SW480 (cell line): ENCODE measurements around the gene MT1H.
A peak's percentile ranks its signal among the peaks of the same experiment; 100 is the strongest.
"Not testable (repeated sequence)": the region's sequence is repeated elsewhere in the genome, so short reads cannot be mapped to it uniquely, and the experiment has no call there.

Source experiments
- DNase-seq: peaks from one replicate; pipeline ENCODE4 v3.0.0-alpha.2; 2016; ENCODE audit warnings: low spot score

Gene MT1H

DNA sequence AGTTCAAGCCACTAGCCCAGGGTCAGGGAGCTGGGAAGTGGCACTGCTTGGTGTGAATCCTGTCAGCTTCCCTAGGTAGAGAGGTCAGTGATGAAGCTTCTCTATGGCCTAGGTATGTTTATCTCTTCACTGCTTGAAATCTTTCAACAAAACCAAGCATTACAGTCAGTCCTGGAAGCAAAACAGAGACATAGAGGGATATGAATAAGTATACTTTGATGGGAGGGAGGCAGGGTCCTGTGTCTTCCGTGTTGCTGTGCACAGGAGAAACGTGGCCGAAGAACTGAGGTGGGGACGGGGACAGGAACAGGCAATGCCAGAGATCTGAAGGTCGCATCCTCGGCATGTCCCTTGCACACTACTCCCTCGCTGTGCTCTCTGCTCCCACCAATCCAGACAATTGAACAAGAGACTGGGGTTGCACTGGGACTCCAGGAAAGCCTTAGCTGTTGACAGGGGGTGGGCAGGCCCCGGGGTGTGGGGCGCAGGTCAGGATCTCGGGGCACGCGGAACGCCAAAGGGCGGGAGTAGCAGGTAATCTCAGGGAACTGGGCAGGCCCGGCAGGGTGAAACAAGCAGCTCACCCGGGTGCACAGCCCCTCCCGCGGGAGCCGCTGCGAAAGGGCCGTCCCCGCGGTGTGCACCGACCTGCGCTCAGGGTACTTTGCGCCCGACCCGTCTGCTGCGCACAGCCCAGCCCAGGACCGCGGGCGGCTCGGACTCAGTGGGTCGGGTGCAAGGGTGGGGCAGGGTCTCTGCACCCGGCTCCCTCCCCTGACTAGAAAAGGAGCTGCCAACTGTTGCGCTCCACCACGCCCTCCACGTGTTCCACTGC is at the start of gene MT1H:
MT1H (plus strand) TSS at position 810 of the 835 bp plus-strand sequence. CDS start 71 bp downstream, outside the sequence.
- no peak for DNase-seq

DNA sequence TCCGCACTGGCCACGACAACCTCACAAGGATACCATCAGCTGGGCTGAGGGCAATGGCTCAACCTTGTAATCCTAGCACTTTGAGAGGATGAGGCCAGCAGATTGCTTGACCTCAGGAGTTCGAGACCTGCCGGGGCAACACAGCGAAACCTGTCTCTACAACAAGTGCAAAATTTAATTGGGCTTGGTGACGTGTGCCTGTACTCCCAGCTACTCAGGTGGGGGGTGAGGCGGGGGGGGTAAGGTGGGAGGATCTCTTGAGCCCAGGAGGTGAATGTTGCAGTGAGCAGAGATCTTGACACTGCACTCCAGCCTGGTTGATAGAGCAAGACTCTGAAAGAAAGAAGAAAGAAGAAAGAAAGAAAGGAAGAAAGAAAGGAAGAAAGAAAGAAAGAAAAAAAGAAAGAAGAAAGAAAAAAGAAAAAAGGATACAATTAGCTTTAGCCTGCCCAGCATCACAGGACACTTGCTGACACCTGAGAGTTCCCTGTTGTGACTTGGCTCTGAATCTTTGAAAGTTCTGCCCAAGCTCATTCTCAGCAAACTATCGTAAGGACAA is 49.2 kb upstream of the MT1H start:
- no peak for DNase-seq

DNA sequence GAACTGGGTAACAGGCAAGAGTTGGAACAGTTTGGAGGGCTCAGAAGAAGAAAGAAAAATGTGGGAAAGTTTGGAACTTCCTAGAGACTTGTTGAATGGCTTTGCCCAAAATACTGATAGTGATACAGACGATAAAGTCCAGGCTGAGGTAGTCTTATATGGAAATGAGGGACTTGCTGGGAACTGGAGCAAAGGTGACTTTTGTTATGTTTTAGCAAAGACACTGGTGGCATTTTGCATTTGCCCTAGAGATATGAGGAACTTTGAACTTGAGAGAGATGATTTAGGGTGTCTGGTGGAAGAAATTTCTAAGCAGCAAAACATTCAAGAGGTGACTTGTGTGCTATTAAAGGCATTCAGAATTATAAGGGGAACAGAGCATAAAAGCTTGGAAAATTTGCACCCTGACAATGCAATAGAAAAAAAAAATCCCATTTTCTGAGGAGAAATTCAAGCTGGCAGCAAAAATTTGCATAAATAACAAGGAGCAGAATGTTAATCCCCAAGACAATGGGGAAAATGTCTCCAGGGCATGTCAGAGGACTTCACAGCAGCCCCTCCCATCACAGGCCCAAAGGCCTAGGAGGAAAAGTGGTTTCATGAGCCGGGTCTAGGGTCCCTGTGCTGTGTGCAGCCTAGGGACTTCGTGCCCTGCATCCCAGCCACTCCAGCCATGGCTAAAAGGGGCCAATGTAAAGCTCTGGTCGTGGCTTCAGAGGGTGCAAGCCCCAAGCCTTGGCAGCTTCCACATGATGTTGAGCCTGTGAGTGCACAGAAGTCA is 47.8 kb upstream of the MT1H start:
- not testable (repeated sequence) for DNase-seq

DNA sequence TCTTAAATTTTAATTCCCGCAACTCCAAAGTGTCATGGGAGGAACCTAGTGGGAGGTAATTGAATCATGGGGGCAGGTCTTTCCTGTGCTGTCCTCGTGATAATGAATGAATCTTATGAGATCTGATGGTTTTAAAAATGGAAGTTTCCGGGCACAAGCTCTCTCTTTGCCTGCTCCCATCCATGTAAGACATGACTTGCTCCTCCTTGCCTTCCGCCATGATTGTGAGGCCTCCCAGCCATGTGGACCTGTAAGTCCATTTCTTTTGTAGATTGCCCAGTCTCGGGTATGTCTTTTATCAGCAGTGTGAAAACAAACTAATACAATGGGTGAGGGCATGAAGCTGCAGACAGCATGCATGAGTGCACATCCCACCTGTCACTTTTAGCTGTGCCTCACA is 46.4 kb upstream of the MT1H start:
- DNase-seq: not testable (repeated sequence)

DNA sequence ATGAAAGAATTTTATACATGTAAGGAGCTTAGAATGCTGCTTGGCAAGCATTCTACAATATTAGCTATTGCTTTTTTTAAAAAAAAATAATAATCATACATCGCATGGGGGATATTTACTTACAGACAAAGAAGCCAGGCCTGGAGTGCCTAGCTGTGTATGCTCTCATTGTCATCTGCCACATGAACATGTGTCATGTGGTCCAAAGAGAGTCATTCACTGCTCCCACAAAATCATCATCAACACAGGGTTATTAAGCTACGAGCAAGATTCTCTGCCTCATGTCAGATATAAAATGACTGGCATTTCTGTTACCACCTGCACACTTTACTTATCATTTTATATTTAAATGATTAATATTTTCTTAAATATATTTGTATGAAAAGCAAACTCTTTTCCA is 46.0 kb upstream of the MT1H start:
- no peak for DNase-seq

DNA sequence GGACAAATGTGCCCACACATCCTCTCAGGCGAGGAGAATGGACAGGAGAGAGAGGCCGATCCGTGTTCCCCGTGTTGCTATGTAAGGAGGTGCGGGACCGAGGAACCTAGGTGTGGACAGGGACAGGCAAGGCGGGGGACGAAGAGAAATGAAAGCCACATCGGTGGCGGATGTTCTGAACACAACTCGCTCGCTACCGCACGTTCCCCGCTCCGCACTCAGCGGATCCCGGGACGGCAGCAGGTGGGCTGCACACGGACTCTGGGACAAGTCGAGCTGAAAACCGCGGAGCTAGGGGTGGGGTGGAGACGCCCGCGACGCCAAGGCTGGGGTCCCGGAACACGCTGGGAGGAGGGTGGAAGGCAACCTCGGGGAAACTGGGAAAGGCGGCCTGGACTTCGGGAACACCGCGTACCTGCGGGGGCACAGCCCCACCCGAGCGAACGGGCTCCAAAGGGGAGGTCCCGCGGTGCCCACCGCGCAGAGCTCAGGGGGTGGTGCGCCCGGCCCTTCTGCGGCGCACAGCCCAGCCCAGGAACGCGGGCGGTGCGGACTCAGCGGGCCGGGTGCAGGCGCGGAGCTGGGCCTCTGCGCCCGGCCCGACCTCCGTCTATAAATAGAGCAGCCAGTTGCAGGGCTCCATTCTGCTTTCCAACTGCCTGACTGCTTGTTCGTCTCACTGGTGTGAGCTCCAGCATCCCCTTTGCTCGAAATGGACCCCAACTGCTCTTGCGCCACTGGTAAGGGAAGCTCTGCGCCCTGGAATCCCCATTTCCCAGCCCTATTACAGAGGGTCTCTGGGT is 44.3 kb upstream of the MT1H start, which contains the start of gene MT1E:
MT1E (plus strand) TSS at position 642 of the 803 bp plus-strand sequence; CDS start at position 713, 71 bp downstream.
- peak; percentile 80 for DNase-seq

DNA sequence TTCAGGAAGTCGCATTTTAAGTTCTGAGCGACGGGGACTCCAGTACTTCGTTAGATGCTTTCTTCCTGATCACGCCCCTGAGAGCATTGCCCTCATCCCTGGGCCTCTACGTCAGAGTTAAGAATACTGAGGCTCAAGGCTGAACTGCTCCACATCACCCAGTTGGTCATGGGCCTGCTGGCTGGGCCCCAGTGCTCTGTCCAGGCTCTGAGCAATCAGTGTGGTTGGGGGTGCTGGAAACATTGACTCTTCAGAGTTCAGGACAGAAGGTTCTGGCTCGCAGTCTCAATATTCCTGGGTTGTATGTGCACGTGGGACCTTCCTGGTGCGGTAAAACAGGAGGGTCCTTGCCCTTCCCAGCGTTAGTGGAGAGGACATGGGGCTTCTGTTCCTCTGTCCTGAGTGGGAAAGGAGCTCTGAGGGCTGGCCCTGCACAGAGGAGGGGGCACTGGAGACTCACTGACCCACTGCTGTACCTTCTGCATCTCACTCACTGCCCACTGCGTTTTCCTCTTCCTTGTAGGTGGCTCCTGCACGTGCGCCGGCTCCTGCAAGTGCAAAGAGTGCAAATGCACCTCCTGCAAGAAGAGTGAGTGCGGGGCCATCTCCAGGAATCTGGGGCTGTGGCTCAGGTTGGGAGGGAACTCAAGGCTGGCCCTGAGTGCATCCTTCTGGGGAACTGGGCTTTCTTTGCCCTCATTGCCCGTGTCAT is 43.5 kb upstream of the MT1H start:
- peak; percentile 43 for DNase-seq

DNA sequence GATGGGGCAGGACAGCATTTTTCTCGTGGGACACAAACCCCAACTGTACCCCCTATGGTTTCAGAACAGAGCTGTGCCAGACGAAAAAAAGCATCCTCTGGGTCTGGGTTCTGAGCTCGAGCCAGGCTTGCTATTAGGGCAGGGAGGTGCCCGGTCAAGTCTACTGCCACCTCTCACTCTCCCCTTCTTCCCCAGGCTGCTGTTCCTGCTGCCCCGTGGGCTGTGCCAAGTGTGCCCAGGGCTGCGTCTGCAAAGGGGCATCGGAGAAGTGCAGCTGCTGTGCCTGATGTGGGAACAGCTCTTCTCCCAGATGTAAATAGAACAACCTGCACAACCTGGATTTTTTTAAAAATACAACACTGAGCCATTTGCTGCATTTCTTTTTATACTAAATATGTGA is 42.9 kb upstream of the MT1H start:
- DNase-seq: no peak

DNA sequence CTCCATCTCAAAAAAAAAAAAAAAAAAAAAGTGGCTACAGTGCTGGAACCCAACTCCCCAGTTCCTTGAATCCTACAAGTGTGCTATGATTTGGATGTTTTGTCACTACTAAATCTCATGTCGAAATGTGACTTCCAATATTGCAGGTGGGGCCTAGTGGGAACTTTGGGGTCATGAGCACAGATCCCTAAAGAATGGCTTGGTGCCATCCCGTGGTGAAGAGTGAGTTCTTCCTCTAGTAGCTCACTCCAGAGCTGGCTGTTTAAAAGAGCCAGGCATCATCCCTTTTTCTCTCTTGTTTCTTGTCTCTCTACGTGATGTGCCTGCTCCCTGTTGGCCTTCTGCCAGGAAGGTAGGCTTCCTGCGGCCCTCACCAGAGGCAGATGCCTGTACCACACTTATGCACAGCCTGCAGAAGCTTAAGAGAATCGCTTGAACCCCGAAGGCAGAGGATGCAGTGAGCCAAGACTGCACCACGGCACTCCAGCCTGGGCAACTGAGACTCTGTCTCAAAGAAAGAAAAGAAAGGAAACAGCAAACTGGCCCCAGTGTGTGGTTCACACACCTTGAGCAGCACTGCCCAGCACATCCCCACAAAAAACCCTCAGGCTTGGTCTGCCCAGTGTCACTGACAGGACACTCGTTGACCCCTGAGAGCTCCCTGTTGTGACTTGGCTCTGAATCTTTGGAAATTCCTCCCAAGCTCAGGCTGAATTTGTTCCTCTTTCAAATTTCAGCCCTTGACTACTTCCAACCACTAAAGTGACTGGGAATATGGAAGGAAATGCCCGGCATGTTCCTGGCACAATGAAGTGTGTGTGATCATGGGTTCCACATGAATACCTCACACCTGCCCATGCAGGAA is 40.9 kb upstream of the MT1H start:
- no peak for DNase-seq

DNA sequence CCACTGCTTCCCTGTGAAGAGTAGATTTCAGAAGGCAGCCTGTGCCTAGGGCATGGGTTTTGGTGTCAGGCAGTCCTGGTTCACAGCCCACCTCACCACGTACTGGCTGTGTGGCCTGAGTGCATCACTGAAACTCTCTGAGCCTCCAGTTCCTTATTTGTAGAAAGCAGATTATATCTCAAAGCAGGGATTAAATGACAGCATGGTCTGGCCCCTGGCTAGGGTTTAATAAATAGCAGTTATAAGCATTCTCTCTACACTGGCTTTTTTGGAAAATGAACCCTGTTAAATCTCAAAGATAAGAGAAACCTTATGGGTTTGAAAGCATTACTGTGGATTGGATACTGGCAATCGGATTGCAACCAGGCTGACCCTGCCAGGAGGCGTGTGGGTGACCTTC is 40.1 kb upstream of the MT1H start:
- no peak for DNase-seq

DNA sequence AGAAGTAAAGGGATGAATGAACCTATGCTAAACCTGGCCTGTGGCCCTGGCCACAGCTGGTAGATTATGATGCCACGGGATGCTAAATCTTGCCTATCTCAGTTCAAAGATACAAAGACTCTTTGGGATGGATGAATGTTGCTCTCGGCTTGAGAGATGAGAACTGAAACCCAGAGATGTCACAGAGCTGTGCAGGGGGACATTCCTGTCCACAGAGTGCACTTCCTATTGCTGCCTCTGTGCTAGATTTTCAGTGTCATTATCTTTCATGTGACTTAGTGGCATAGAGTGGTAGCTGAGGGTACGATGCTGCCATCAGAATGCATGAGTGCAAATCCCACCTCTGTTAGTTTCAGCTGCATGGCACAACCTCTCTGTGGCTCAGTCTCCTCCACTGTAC is 39.5 kb upstream of the MT1H start:
- no peak for DNase-seq

DNA sequence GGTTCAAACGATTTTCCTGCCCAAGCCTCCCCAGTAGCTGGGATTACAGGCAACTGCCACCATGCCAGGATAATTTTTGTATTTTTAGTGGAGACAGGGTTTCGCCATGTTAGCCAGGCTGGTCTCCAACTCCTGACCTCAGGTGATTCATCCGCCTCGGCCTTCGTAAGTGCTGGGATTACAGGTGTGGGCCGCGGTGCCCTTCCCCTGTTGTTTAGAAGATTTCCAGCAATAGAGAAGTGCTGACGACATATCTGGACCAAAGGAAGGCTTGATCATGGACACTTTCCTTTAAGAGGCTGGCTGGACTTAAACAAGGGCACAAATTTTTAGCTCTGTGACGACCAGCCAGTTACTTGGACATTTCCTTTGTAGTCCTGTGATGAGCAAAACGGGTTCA is 38.4 kb upstream of the MT1H start:
- no peak for DNase-seq

DNA sequence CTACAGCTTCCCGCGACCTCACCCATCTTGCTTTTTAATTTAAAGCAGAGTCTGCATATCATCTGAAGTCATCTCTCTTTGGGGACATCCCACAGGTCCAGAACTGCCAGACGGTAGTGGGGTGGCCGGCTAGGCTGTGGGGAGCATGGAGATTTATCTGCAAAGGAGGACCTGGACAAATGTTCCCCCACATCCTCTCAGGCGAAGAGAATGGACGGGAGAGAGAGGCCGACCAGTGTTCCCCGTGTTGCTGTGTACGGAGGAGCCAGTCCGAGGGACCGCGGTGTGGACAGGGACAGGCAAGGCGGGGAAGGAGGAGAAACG is 37.8 kb upstream of the MT1H start:
- DNase-seq: no peak

DNA sequence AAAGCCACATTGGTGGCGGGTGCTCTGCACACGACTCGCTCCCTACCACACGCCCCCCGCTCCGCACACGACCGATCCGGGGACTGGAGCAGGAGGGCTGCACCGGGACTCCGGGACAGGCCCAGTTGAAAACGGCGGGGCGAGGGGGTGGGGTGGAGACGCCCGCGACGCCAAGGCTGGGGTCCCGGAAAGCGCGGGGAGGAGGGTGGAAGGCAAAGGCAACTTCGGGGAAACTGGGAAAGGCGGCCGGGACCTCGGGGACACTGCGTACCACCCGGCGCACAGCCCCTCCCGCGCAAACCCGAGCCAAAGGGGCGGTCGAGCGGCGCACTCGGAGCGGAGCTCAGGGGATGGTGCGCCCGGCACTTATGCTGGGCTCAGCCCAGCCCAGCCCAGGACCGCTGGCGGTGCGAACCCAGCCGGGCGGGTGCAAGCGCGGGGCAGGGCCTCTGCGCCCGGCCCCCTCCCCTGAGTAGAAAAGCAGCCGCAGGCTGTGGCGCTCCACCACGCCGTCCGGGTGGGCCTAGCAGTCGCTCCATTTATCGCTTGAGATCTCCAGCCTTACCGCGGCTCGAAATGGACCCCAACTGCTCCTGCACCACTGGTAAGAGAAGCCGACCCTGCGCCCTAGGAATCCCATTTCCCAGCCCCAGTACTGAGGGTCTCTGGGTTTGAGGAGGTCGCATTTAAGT is 37.3 kb upstream of the MT1H start, which contains the start of gene MT1M:
MT1M (plus strand) TSS at position 504 of the 692 bp plus-strand sequence; CDS start at position 577, 73 bp downstream.
- DNase-seq: no peak

DNA sequence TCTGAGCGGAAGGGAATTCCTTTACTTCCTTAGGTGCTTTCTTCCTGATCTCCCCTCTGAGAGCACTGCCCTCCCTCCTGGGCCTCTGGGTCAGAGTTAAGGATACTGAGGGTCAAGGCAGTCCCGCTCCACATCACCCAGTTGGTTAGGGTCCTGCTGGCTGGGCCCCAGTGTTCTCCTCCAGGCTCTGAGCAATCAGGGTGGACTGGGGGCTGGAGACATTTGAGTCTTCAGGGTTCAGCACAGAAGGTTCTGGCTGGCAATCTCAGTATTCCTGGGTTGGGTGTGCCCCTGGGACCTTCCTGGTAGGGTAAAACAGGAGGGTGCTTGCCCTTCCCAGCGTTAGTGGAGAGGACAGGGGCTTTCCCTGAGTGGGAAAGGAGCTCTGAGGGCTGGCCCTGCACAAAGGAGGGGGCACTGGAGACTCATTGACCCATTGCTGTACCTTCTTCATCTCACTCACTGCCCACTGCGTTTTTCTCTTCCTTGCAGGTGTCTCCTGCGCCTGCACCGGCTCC is 36.7 kb upstream of the MT1H start:
- DNase-seq: no peak

DNA sequence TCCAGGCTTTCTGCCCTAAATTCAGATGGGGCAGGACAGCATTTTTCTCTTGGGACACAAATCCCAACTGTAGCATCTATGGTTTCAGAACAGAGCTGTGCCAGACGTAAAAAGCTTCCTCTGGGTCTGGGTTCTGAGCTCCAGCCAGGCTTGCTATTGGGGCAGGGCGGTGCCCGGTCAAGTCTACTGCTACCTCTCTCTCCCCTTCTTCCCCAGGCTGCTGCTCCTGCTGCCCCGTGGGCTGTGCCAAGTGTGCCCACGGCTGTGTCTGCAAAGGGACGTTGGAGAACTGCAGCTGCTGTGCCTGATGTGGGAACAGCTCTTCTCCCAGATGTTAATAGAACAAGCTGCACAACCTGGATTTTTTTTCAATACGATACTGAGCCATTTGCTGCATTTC is 36.1 kb upstream of the MT1H start:
- no peak for DNase-seq

DNA sequence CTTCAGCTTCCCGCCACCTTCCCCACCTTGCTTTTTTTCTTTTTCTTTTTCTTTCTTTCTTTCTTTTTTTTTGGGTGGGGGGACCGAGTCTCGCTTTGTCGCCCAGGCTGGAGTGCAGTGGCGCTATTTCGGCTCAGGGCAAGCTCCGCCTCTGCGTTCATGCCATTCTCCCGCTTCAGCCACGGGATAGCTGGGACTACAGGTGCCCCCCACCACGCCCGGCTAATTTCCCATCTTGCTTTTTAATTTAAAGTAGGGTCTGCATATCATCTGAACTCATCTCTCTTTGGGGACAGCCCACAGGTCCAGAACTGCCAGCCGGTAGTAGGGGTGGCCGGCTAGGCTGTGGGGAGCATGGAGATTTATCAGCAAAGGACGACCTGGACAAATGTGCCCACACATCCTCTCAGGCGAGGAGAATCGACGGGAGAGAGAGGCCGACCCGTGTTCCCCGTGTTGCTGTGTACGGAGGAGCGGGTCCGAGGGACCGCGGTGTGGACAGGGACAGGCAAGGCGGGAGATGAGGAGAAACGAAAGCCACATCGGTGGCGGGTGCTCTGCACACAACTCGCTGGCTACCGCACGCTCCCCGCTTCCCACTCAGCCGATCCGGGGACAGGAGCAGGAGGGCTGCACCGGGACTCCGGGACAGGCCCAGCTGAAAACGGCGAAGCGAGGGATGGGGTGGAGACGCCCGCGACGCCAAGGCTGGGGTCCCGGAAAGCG is 34.7 kb upstream of the MT1H start:
- DNase-seq: no peak

DNA sequence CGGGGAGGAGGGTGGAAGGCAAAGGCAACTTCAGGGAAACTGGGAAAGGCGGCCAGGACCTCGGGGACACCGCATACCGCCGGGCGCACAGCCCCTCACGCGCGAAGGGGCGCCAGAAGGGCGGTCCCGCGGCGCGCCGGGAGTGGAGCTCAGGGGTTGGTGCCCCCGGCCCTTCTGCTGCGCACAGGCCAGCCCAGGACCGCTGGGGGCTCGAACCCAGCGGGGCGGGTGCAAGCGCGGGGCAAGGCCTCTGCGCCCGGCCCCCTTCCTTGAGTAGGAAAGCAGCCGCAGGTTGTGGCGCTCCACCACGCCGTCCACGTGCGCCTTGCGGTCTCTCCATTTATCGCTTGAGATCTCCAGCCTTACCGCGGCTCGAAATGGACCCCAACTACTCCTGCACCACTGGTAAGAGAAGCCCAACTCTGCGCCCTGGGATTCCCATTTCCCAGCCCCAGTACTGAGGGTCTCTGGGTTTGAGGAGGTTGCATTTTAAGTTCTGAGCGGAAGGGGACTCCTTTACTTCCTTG is 34.1 kb upstream of the MT1H start:
- no peak for DNase-seq
